Left forelimb (tissue), 1 donor: ENCODE measurements around the gene FBXO36.

Experiments used
- DNase-seq: peaks from one replicate; pipeline ENCODE4 v3.0.0-alpha.2; 2018; ENCODE audit warnings: low spot score

FBXO36 gene

GRCh38 chr2:230050136-230050535 lies 127.8 kb downstream of the FBXO36 start:
- DNase-seq: no peak

- DNase-seq: no peak
Observed at GRCh38 chr2:230052299-230052698, 130.0 kb downstream of the FBXO36 start.

- DNase-seq: no peak
Observed at GRCh38 chr2:230053753-230054478, 131.6 kb downstream of the FBXO36 start.

GRCh38 chr2:230060672-230061293 lies 138.5 kb downstream of the FBXO36 start:
- DNase-seq: no peak
